ENCODE data around the gene RAPGEF6.
"Not testable (repeated sequence)": the region's sequence is repeated elsewhere in the genome, so short reads cannot be mapped to it uniquely, and the experiment has no call there.

The RAPGEF6 gene

GRCh38 chr5:131634996-131635683, at the start of gene RAPGEF6:
TSS of gene RAPGEF6 (minus strand) at chr5:131635229. CDS start at chr5:131635030, 199 bp downstream.
- peak; percentile 89 for DNase-seq (ENCODE audit: low spot score)

GRCh38 chr5:131684595-131684994, 49.6 kb upstream of the RAPGEF6 start:
- no peak for DNase-seq (ENCODE audit: low spot score)

- DNase-seq (ENCODE audit: low spot score): no peak
These were observed 49.0 kb upstream of the RAPGEF6 start for GRCh38 chr5:131684051-131684450.

GRCh38 chr5:131682826-131683225, 47.8 kb upstream of the RAPGEF6 start:
- peak; percentile 11 for DNase-seq (ENCODE audit: low spot score)

GRCh38 chr5:131682175-131682574, 47.1 kb upstream of the RAPGEF6 start:
- no peak for DNase-seq (ENCODE audit: low spot score)

- DNase-seq (ENCODE audit: low spot score): no peak
These were observed 44.9 kb upstream of the RAPGEF6 start for GRCh38 chr5:131679911-131680310.

- DNase-seq (ENCODE audit: low spot score): not testable (repeated sequence)
These were observed 43.2 kb upstream of the RAPGEF6 start for GRCh38 chr5:131678273-131678672.

- no peak for DNase-seq (ENCODE audit: low spot score)
These were observed 42.1 kb upstream of the RAPGEF6 start for GRCh38 chr5:131677115-131677514.

- DNase-seq (ENCODE audit: low spot score): no peak
These were observed 37.7 kb upstream of the RAPGEF6 start for GRCh38 chr5:131672776-131673175.

- DNase-seq (ENCODE audit: low spot score): no peak
These were observed 37.1 kb upstream of the RAPGEF6 start for GRCh38 chr5:131671994-131672655.

GRCh38 chr5:131671409-131671808, 36.4 kb upstream of the RAPGEF6 start:
- DNase-seq (ENCODE audit: low spot score): no peak

GRCh38 chr5:131664929-131665328, 29.9 kb upstream of the RAPGEF6 start:
- no peak for DNase-seq (ENCODE audit: low spot score)

- DNase-seq (ENCODE audit: low spot score): no peak
These were observed 26.9 kb upstream of the RAPGEF6 start for GRCh38 chr5:131661933-131662332.

GRCh38 chr5:131659841-131660240, 24.8 kb upstream of the RAPGEF6 start:
- DNase-seq (ENCODE audit: low spot score): no peak

- no peak for DNase-seq (ENCODE audit: low spot score)
These were observed 24.3 kb upstream of the RAPGEF6 start for GRCh38 chr5:131659290-131659689.

- no peak for DNase-seq (ENCODE audit: low spot score)
These were observed 19.7 kb upstream of the RAPGEF6 start for GRCh38 chr5:131654776-131655175.

GRCh38 chr5:131654309-131654708, 19.3 kb upstream of the RAPGEF6 start:
- DNase-seq (ENCODE audit: low spot score): no peak

GRCh38 chr5:131649161-131649560, 14.1 kb upstream of the RAPGEF6 start:
- no peak for DNase-seq (ENCODE audit: low spot score)

- DNase-seq (ENCODE audit: low spot score): peak; percentile 32
These were observed 12.2 kb upstream of the RAPGEF6 start for GRCh38 chr5:131647048-131647769.

- no peak for DNase-seq (ENCODE audit: low spot score)
These were observed 9.8 kb upstream of the RAPGEF6 start for GRCh38 chr5:131644822-131645221.

- DNase-seq (ENCODE audit: low spot score): no peak
These were observed 9.3 kb upstream of the RAPGEF6 start for GRCh38 chr5:131644370-131644769.

- no peak for DNase-seq (ENCODE audit: low spot score)
These were observed 6.5 kb upstream of the RAPGEF6 start for GRCh38 chr5:131641494-131641893.

Data from germinal center (tissue), 1 donor.